HCT116 (cell line): ENCODE measurements around the gene SNX9. TPM values are rescaled to one million over a fixed set of nuclear protein-coding genes. Genes with fewer than 3 reads are reported as not detected.

Experiments
- ATAC-seq: fragments of 200-7000 bp; cut with Tn5 transposase; 2 replicates; pipeline ENCODE4 v1.9.1; 2020; ENCODE audit warnings: mild to moderate bottlenecking, moderate library complexity
- BruUV-seq: library from RNA; stranded (reverse); fragments of 400-500 nt; replicated peaks from 2 replicates; lab custom pipeline; 2021; lab: Mats Ljungman, UMichigan
- CTCF ChIA-PET: fragments of 300-600 bp; sonication (Branson Sonifier 250); formaldehyde crosslinking; loops from one replicate; lab custom pipeline; 2021; ENCODE audit warnings: antibody characterized with exemption; lab: Charles Lee
- POLR2A ChIA-PET: fragments of 300-600, 350-600 bp; sonication (Branson Sonifier 250); formaldehyde crosslinking; loops from one replicate; lab custom pipeline; 2021; ENCODE audit warnings: antibody characterized with exemption; lab: Charles Lee
- RAD21 ChIA-PET, 2 experiments: fragments of 300-600 bp; sonication (Branson Sonifier 250); formaldehyde crosslinking; loops; one replicate each; lab custom pipeline; 2023; ENCODE audit warnings: low total read pairs in 2 of 2; ENCODE audit not compliant: uncharacterized antibody in 2 of 2, unreplicated experiment in 2 of 2, low non-redundant PET in 1 of 2; lab: Charles Lee
- DNase-seq: peaks from one replicate; pipeline ENCODE4 v3.0.0-alpha.2; 2010; ENCODE audit warnings: low read depth, low spot score
- H2AFZ ChIP-seq: fragments of 200-600 bp; shearing (Covaris generic), sonication (generic); 2 replicates; pipeline ENCODE4 v1.6.1; 2017; ENCODE audit warnings: low read depth, mixed run types, mixed read lengths, antibody characterized with exemption, low read length; ENCODE audit not compliant: poor library complexity, severe bottlenecking
- H3K27ac ChIP-seq: 2 replicates; pipeline ENCODE4 v1.5.1; 2012; ENCODE audit warnings: low read depth, low read length
- H3K27me3 ChIP-seq: fragments of 200-600 bp; sonication (generic); 2 replicates; pipeline ENCODE4 v1.6.1; 2016; ENCODE audit warnings: mixed run types, low read length, mixed read lengths; ENCODE audit not compliant: insufficient read depth
- H3K36me3 ChIP-seq, 2 experiments: fragments of 200-500 bp in 1 of 2; fragments of 200-600 bp in 1 of 2; sonication (Bioruptor generic) in 1 of 2; sonication (generic) in 1 of 2; 2 replicates each; pipeline versions ENCODE4 v1.5.1 to v1.6.1; 2014 to 2016; ENCODE audit warnings: low read length in 2 of 2, inconsistent platforms in 1 of 2, mixed read lengths in 1 of 2, mixed run types in 1 of 2; ENCODE audit not compliant: insufficient read depth in 2 of 2, control insufficient read depth in 1 of 2
- H3K4me1 ChIP-seq, 2 experiments: fragments of 200-600 bp in 1 of 2; sonication (generic) in 1 of 2; 2 replicates each; pipeline versions ENCODE4 v1.5.1 to v1.6.1; 2012 to 2017; ENCODE audit warnings: low read length in 2 of 2, inconsistent platforms in 1 of 2, mild to moderate bottlenecking in 1 of 2, mixed read lengths in 1 of 2, mixed run types in 1 of 2, moderate library complexity in 1 of 2; ENCODE audit not compliant: insufficient read depth in 2 of 2, control insufficient read depth in 1 of 2
- H3K4me2 ChIP-seq: fragments of 200-600 bp; sonication (generic); 2 replicates; pipeline ENCODE4 v1.6.1; 2017; ENCODE audit warnings: mixed run types, low read length, mixed read lengths
- H3K4me3 ChIP-seq, 2 experiments: fragments of 200-600 bp in 1 of 2; sonication (generic) in 1 of 2; replicated peaks in 1 of 2; 2 replicates each; pipeline ENCODE4 v1.5.1; 2011 to 2016; ENCODE audit warnings: low read length in 2 of 2, control low read depth in 1 of 2, low read depth in 1 of 2, mild to moderate bottlenecking in 1 of 2, mixed read lengths in 1 of 2, mixed run types in 1 of 2
- H3K79me2 ChIP-seq: fragments of 200-600 bp; sonication (generic); 2 replicates; pipeline ENCODE4 v1.6.1; 2017; ENCODE audit warnings: mild to moderate bottlenecking, mixed run types, low read length, moderate library complexity, mixed read lengths; ENCODE audit not compliant: insufficient read depth
- H3K9ac ChIP-seq: fragments of 200-600 bp; sonication (generic); 2 replicates; pipeline ENCODE4 v1.6.1; 2016; ENCODE audit warnings: low read length, mixed read lengths
- H3K9me2 ChIP-seq: fragments of 200-600 bp; sonication (generic), shearing (Covaris generic); 2 replicates; pipeline ENCODE4 v1.6.1; 2017; ENCODE audit warnings: mixed run types, mild to moderate bottlenecking, moderate library complexity; ENCODE audit not compliant: insufficient read depth
- H3K9me3 ChIP-seq, 2 experiments: fragments of 200-500 bp in 1 of 2; fragments of 200-600 bp in 1 of 2; sonication (Bioruptor generic) in 1 of 2; sonication (generic) in 1 of 2; 2 replicates each; pipeline ENCODE4 v1.6.1; 2014 to 2017; ENCODE audit warnings: low read length in 2 of 2, mixed read lengths in 2 of 2, inconsistent platforms in 1 of 2, low read depth in 1 of 2, mild to moderate bottlenecking in 1 of 2, mixed run types in 1 of 2, moderate library complexity in 1 of 2; ENCODE audit not compliant: control insufficient read depth in 1 of 2, insufficient read depth in 1 of 2
- H4K20me1 ChIP-seq: fragments of 200-600 bp; sonication (generic), shearing (Covaris generic); 2 replicates; pipeline ENCODE4 v1.6.1; 2017; ENCODE audit warnings: mixed run types, mild to moderate bottlenecking, moderate library complexity; ENCODE audit not compliant: insufficient read depth
- CEBPB ChIP-seq: IDR thresholded peaks from 2 replicates; pipeline ENCODE4 v1.6.1; 2012; ENCODE audit warnings: low read depth
- CTCF ChIP-seq, 3 experiments: fragments of 200-600 bp in 1 of 3; sonication (generic) in 1 of 3; IDR thresholded peaks in 2 of 3; conservative IDR thresholded peaks in 1 of 3; 2 replicates each; pipeline ENCODE4 v1.5.1; 2012 to 2017; ENCODE audit warnings: low read depth in 2 of 3, low read length in 2 of 3, antibody characterized with exemption in 1 of 3, borderline replicate concordance in 1 of 3, control low read depth in 1 of 3, mild to moderate bottlenecking in 1 of 3, mixed read lengths in 1 of 3, mixed run types in 1 of 3, moderate library complexity in 1 of 3; ENCODE audit not compliant: insufficient read depth in 1 of 3
- EGR1 ChIP-seq: IDR thresholded peaks from 2 replicates; pipeline ENCODE4 v1.6.1; 2012; ENCODE audit warnings: low read depth
- RAD21 ChIP-seq: IDR thresholded peaks from 2 replicates; pipeline ENCODE4 v1.6.1; 2012; ENCODE audit warnings: low read depth, mild to moderate bottlenecking
- TCF7L2 ChIP-seq: IDR thresholded peaks from 2 replicates; pipeline ENCODE4 v1.7.0; 2011; ENCODE audit warnings: borderline replicate concordance, inconsistent platforms; ENCODE audit not compliant: insufficient read depth, insufficient read length; ENCODE audit errors: extremely low read depth
- intact Hi-C: fragments of 100-400 bp; cut with micrococcal nuclease; formaldehyde crosslinking; loops from 2 replicates; pipeline ENCODE4 v1.10.0; 2022
- total RNA-seq: library from RNA; stranded (reverse); gene quantifications from one replicate; pipeline ENCODE4 v1.2.1, GENCODE V29; 2021; ENCODE audit not compliant: unreplicated experiment
- TF ChIP-seq, protein P1 (sequence below): IDR thresholded peaks from 2 replicates; pipeline ENCODE4 v1.6.1; 2012

The SNX9 gene
- total RNA-seq, 1 experiment from 2014 or later, result 42.5 TPM

- no peaks in the 10 kb centered on the region for H3K9me2 ChIP-seq
- H3K27me3 ChIP-seq, result no peaks in the 10 kb centered on the region
- H3K9ac ChIP-seq, result no peak overlapping the region
- H3K4me3 ChIP-seq, result no peak overlapping the region
- ChIA-PET CTCF (no interaction called here), POLR2A (no interaction called here), RAD21 (no interaction called here)
- no peak for ATAC-seq
- intact Hi-C loops, result no loop called here
- no peaks in the 10 kb centered on the region for H3K36me3 ChIP-seq
- H3K4me2 ChIP-seq, result peak overlapping the region; percentile 53
- H3K79me2 ChIP-seq, result peaks cover 96% of the 10 kb centered on the region
- peaks cover 16% of the 10 kb centered on the region; the same call in 1 of the 2 replicates for H4K20me1 ChIP-seq
- DNase-seq, result no peak
- no peak overlapping the region for H2AFZ ChIP-seq
- H3K9me3 ChIP-seq, result no peaks in the 10 kb centered on the region
- H3K4me1 ChIP-seq, result peaks cover 42 to 58% of the 10 kb centered on the region in 2 experiments
- TF ChIP-seq, protein P1, sequence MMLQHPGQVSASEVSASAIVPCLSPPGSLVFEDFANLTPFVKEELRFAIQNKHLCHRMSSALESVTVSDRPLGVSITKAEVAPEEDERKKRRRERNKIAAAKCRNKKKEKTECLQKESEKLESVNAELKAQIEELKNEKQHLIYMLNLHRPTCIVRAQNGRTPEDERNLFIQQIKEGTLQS, result no peak
- TF ChIP-seq RAD21 (no peak), CEBPB (no peak), EGR1 (no peak)
- H3K27ac ChIP-seq, result no peak overlapping the region
- no TSS peak for BruUV-seq
Measured at GRCh38 chr6:157988700-157989063, 165.6 kb downstream of the SNX9 start.

GRCh38 chr6:157989541-157990289 lies 166.7 kb downstream of the SNX9 start:
- Histone ChIP-seq H3K27ac (peak overlapping the region; percentile 52), H4K20me1 (peaks cover 16% of the 10 kb centered on the region; the same call in 1 of the 2 replicates), H3K4me3 (peak overlapping the region in 1 of 2 experiments; percentile 38; a peak in 3 of 4 replicates), H3K9me2 (no peaks in the 10 kb centered on the region), H3K36me3 (no peaks in the 10 kb centered on the region), H3K9me3 (no peaks in the 10 kb centered on the region), H3K79me2 (peaks cover 96% of the 10 kb centered on the region), H2AFZ (no peak overlapping the region), H3K9ac (peak overlapping the region; percentile 37), H3K4me1 (peaks cover 50 to 67% of the 10 kb centered on the region in 2 experiments), H3K27me3 (no peaks in the 10 kb centered on the region), H3K4me2 (peak overlapping the region; percentile 84)
- RAD21 ChIA-PET, result no interaction called here
- BruUV-seq, result no TSS peak
- DNase-seq (no peak), ATAC-seq (peak; percentile 78)
- CTCF ChIA-PET, result no interaction called here
- intact Hi-C loops, result no loop called here
- POLR2A ChIA-PET, result interaction anchor here (0.6 kb wide), 1 partner anchor 142 kb away, joined by 3 read pairs; no protein-coding TSS in a partner anchor
- TF ChIP-seq, protein P1, result no peak
- TF ChIP-seq TCF7L2 (peak; percentile 7), EGR1 (peak; percentile 55; the same call in 1 of the 2 replicates), CTCF (IDR thresholded peaks at IDR 0.05 in 2 of 3, conservative IDR thresholded peaks at IDR 0.05 in 1 of 3; ENCODE audit: borderline replicate concordance in 1 of 3, insufficient read depth in 1 of 3, low read depth in 2 of 3, low read length in 2 of 3) (0 out of 6 replicates have a peak, but pooled peaks of 1 of the 3 experiments have one; percentile 13)
